Psoas muscle (tissue), 8 donors: ENCODE data around the gene HTR3D. TPM values are rescaled to one million over a fixed set of nuclear protein-coding genes. Genes with fewer than 3 reads are reported as not detected.

ENCODE experiments used
- ATAC-seq, 4 donors: fragments of 200-7000 bp; cut with Tn5 transposase; one replicate each; pipeline ENCODE4 v1.9.1; 2020; ENCODE audit warnings: moderate library complexity in 3 of 4, mild to moderate bottlenecking in 2 of 4
- DNase-seq, 2 donors: peaks; one replicate each; pipeline ENCODE4 v3.0.0-alpha.2; 2020
- H3K27ac ChIP-seq: fragments of 200-600 bp; one replicate; pipeline ENCODE4 v1.8.0; 2022
- H3K27me3 ChIP-seq, 3 donors: fragments of 200-600 bp in 1 of 3; one replicate each; pipeline versions ENCODE4 v1.6.1 to v1.8.0; 2013 to 2022; ENCODE audit warnings: low read length in 2 of 3, mild to moderate bottlenecking in 2 of 3, moderate library complexity in 1 of 3; ENCODE audit not compliant: insufficient read depth in 3 of 3
- H3K36me3 ChIP-seq, 2 donors: fragments of 200-600 bp in 1 of 2; one replicate each; pipeline versions ENCODE4 v1.6.1 to v1.8.0; 2013 to 2022; ENCODE audit warnings: low read depth in 1 of 2, mild to moderate bottlenecking in 1 of 2, moderate library complexity in 1 of 2; ENCODE audit not compliant: insufficient read depth in 1 of 2
- H3K4me1 ChIP-seq: fragments of 200-600 bp; one replicate; pipeline ENCODE4 v1.8.0; 2022
- H3K4me3 ChIP-seq: fragments of 200-600 bp; one replicate; pipeline ENCODE4 v1.8.0; 2022; ENCODE audit warnings: mild to moderate bottlenecking
- H3K9me3 ChIP-seq: fragments of 200-600 bp; one replicate; pipeline ENCODE4 v1.8.0; 2022
- WGBS, 3 donors: extraction: QIAGEN DNeasy Blood & Tissue Kit; methylation state at CpG; one replicate each; pipeline versions ENCODE4 v1.1.6 to v1.1.7; 2013; 5-methylcytosine and 5-hydroxymethylcytosine counted together
- intact Hi-C, 2 donors: fragments of 100-400 bp; cut with DNase I; formaldehyde crosslinking; loops; one replicate each; pipeline versions ENCODE4 v1.11.0 to v1.14.2; 2022
- polyA plus RNA-seq, 3 donors: library from polyadenylated mRNA; stranded (reverse); fragments of 200-250 nt; gene quantifications; one replicate each; pipeline ENCODE4 v1.2.3, GENCODE V29; 2013
- total RNA-seq, 4 donors: library from RNA; stranded (reverse); fragmentation: NEBNext Ultra II Directional in 2 of 4; extraction: Animal tissue kit (Norgen Biotek cat#: 25700) in 2 of 4; gene quantifications; one replicate each; pipeline versions ENCODE4 v1.2.1 to v1.2.4, GENCODE V29; 2021 to 2023
- TF ChIP-seq, protein P1 (sequence below): fragments of 200-600 bp; IDR thresholded peaks from one replicate; pipeline ENCODE4 v1.8.0; 2022; ENCODE audit warnings: antibody characterized with exemption
- donor health status: healthy with polysubstance abuse.
- donor health status: DM: no; HTN: no; CAD: no; lungs with moderate emphysema.
- donor health status: Bipolar disorder and iron deficiency.
- donor health status: healthy.
- donor health status: DM: yes; HTN: yes; CAD: no.
- donor health status: DM: no; HTN: no; CAD: no.
- donor health status: DM: no; HTN: no; CAD: no.
- donor health status: DM: yes; HTN: yes; CAD: no.

Gene HTR3D
- total and polyA plus RNA-seq, 7 donors: not detected

DNA sequence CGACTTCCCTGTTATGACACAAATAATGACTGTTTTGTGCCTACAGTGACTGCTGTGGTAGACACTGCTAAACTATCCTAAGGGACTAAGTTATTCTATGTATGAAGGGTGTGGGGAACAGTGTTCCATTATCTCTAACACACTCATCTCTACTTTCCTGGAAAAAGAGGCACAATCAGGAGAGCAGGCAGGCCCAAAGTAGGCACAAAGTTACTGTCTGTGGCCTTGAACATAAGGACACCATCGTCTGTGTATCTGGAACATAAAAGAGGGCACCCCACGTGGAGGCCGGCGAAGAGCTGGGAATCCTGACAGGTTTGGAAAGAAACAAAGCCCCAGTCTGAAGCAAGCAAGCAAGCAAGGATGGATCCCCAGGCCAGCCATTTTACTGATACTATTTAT lies 15.4 kb upstream of the HTR3D start:
- DNase-seq (no peak), ATAC-seq (peak in 2 of 4 donors; percentile 6 to 13)
- Histone ChIP-seq H3K4me1 (peaks cover 37% of the 10 kb centered on the region), H3K9me3 (no peaks in the 10 kb centered on the region), H3K36me3 (peaks cover 0 to 30% of the 10 kb centered on the region in 2 donors), H3K4me3 (peak overlapping the region; percentile 96), H3K27ac (peak overlapping the region; percentile 89), H3K27me3 (no peaks in the 10 kb centered on the region)
- 22 to 53% (median 28%) methylated on average over 5 of the region's 5 CpGs for WGBS, 3 donors
- TF ChIP-seq, protein P1, sequence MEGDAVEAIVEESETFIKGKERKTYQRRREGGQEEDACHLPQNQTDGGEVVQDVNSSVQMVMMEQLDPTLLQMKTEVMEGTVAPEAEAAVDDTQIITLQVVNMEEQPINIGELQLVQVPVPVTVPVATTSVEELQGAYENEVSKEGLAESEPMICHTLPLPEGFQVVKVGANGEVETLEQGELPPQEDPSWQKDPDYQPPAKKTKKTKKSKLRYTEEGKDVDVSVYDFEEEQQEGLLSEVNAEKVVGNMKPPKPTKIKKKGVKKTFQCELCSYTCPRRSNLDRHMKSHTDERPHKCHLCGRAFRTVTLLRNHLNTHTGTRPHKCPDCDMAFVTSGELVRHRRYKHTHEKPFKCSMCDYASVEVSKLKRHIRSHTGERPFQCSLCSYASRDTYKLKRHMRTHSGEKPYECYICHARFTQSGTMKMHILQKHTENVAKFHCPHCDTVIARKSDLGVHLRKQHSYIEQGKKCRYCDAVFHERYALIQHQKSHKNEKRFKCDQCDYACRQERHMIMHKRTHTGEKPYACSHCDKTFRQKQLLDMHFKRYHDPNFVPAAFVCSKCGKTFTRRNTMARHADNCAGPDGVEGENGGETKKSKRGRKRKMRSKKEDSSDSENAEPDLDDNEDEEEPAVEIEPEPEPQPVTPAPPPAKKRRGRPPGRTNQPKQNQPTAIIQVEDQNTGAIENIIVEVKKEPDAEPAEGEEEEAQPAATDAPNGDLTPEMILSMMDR: no peak
- intact Hi-C loops: loop anchor here (2.0 to 10.0 kb wide), 5 partner anchors 39 to 159 kb away; partner anchors contain the start of gene AP2M1 (in 1 of the 2)

DNA sequence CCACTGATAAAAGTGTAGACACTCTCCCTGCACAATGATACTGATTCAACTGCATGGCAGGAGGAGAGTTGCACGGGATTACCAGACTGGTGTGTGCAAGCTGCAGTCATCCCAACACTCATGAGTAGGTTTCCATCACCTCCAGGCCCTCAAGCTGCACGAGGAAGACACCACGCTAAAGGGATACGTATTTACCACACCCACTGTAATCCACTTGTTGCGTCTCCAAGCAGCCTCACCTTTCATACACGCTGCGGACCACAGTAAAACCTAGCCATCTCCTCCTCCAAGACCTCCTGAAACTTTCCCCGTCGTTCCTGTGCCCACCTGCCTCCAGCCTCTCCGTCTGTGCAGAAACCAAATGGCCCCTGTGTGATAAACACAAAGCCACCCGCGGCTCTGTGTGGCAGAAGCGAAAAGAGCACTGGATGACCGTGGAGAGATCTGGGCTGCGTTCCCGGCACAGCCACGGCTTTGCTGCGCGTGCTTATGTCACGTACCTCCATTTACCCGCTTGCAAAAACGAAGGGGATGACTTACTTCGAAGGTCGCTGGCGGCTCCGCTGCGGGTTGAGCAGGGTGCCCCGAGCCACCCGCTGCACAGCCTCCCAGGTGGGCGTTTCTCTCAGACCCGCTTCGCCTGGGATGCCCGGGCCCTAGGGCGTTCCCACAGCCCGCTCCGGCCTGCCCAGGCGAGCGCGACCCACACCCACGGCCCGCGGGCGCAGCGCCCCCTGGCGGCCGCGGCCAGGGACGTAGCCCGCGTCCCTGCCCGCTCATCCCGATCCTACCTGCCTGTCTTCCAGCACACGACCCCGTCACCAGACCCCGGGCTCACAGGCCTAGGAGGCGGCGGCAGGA lies 14.5 kb upstream of the HTR3D start:
- intact Hi-C loops: loop anchor here (1.0 to 10.0 kb wide), 6 partner anchors 38 to 158 kb away; partner anchors contain the start of gene AP2M1 (in 1 of the 2)
- ATAC-seq: peak; percentile 83 to 89 (median 88)
- TF ChIP-seq, protein P1: peak; percentile 90
- no peaks in the 10 kb centered on the region for H3K27me3 ChIP-seq
- H3K4me1 ChIP-seq: peaks cover 33% of the 10 kb centered on the region
- peaks cover 0 to 22% of the 10 kb centered on the region in 2 donors for H3K36me3 ChIP-seq
- peak overlapping the region; percentile 89 for H3K27ac ChIP-seq
- peak overlapping the region; percentile 96 for H3K4me3 ChIP-seq
- peak; percentile 73 to 82 for DNase-seq
- no peaks in the 10 kb centered on the region for H3K9me3 ChIP-seq
- 4 to 9% (median 7%) methylated on average over 54 to 57 of the region's 57 CpGs for WGBS, 3 donors

DNA sequence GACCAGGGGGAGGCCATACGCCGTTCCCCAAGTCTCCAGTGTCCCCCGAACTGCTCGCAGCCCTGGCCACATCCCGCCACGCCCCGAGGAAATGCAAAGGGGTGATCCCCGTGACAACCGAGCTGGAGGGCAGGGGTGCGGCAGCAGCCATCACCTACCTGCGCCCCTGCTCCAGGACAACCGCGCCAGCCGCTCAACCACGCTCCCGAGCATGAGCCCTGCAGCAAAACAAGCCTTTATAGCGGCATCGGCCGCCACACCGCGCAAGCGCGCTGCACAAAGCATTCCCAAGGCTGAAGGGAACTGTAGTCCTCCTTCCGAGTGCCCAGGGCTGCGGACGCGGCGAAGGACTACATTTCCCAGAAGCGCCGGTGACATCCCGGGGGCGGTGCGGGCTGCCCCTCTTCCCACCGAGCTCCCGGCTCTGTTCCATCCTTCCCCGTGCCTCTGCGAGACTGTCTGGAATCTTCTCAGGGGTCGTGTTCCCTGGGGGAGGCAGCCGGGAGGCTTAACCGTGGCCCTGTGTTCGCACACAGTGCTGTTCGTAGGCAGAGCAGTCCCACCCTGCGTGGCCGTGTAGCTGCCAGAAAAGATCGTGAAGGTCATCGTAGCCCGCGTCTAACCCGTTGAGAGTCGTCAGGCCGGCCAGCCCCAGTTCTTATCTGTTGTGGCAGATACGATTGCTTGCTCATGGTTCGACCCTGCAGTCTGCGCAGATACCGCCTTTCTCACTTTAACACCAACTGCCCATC lies 13.7 kb upstream of the HTR3D start, which contains the start of gene ABCC5:
ABCC5 (minus strand) TSS at position 213 of the 752 bp plus-strand sequence. CDS start 3,492 bp downstream, outside the sequence.
- Histone ChIP-seq H3K27me3 (no peaks in the 10 kb centered on the region), H3K4me1 (peaks cover 25% of the 10 kb centered on the region), H3K36me3 (peaks cover 0 to 14% of the 10 kb centered on the region in 2 donors), H3K4me3 (peak within 1 kb of the TSS; percentile 96), H3K9me3 (no peaks in the 10 kb centered on the region), H3K27ac (peak within 1 kb of the TSS; percentile 89)
- WGBS, 3 donors: 0 to 1% (median 0%) methylated on average over 47 to 55 of the region's 55 CpGs
- TF ChIP-seq, protein P1: no peak
- peak; percentile 94 to 97 for DNase-seq
- intact Hi-C loops: loop anchor here (1.0 to 10.0 kb wide), 6 partner anchors 39 to 157 kb away; partner anchors contain the start of gene AP2M1 (in 1 of the 2)
- ATAC-seq: peak; percentile 91 to 94 (median 94)

DNA sequence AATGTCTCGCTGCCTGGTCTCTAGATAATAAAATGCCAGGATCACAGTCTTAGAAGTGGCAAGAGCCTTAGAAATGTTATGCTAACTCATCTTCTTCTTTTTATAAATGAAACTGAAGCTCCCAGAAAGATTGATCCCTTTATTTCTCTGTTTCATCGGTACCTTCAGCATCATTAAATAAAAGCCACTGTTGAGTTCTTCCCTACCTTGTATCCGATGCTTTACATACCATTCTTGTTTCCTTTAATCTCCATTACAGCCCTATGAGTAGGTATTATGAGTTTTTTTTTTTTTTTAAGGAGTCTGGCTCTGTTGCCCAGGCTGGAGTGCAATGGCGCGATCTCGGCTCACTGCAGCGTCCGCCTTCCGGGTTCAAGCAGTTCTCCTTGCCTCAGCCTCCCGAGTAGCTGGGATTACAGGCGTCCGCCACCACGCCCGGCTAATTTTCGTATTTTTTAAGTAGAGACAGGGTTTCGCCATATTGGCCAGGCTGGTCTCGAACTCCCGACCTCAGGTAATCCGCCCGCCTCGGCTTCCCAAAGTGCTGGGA lies 13.0 kb upstream of the HTR3D start:
- peak overlapping the region; percentile 96 for H3K4me3 ChIP-seq
- ATAC-seq: no peak
- DNase-seq: no peak
- H3K4me1 ChIP-seq: peaks cover 20% of the 10 kb centered on the region
- no peaks in the 10 kb centered on the region for H3K27me3 ChIP-seq
- H3K27ac ChIP-seq: peak overlapping the region; percentile 89
- intact Hi-C loops: loop anchor here (5.0 to 10.0 kb wide), 4 partner anchors 41 to 156 kb away; partner anchors contain the start of gene AP2M1 (in 1 of the 2)
- H3K36me3 ChIP-seq: peaks cover 0 to 9% of the 10 kb centered on the region in 2 donors
- TF ChIP-seq, protein P1: no peak
- H3K9me3 ChIP-seq: no peaks in the 10 kb centered on the region
- 89 to 90% (median 90%) methylated on average over 21 of the region's 21 CpGs for WGBS, 3 donors
